ENCODE data around the gene SLC41A2. TPM values are rescaled to one million over a fixed set of nuclear protein-coding genes. Genes with fewer than 3 reads are reported as not detected.
A peak's percentile ranks its signal among the peaks of the same experiment; 100 is the strongest.

SLC41A2 gene
- total and polyA plus RNA-seq, 9 of the 15 experiments (the other 6 are each of a cell fraction or from before 2014, with no cell fraction given) = 0.01 to 0.89 (median 0.16) TPM; not detected in 1

- TF ChIP-seq MGA (IDR thresholded peaks at IDR 0.05) = peak; percentile 28; the same call in 1 of the 2 replicates
- TF ChIP-seq MNT (conservative IDR thresholded peaks at IDR 0.05) = peak in 1 of 2 experiments; percentile 27; a peak in 2 of 4 replicates
Observed at GRCh38 chr12:104958805-104959334, 780 bp upstream of the SLC41A2 start (continued).

Data from K562 (cell line).